SJCRH30 (cell line): Measurements from ENCODE around the gene RASGEF1C. TPM values are rescaled to one million over a fixed set of nuclear protein-coding genes. Genes with fewer than 3 reads are reported as not detected.

Source experiments
- DNase-seq, 2 experiments: peaks; one replicate each; pipeline ENCODE4 v3.0.0-alpha.2; 2015 to 2020
- H3K27ac ChIP-seq: fragments of 250-450 bp; sonication (Bioruptor Pico); 2 replicates; pipeline ENCODE4 v1.5.1; 2020; ENCODE audit warnings: mild to moderate bottlenecking, moderate library complexity
- H3K27me3 ChIP-seq: fragments of 250-450 bp; sonication (Bioruptor Pico); 2 replicates; pipeline ENCODE4 v1.5.1; 2020; ENCODE audit warnings: mild to moderate bottlenecking, moderate library complexity
- H3K36me3 ChIP-seq: fragments of 250-450 bp; sonication (Bioruptor Pico); 2 replicates; pipeline ENCODE4 v1.5.1; 2020; ENCODE audit warnings: mild to moderate bottlenecking, moderate library complexity
- H3K4me1 ChIP-seq: fragments of 250-450 bp; sonication (Bioruptor Pico); 2 replicates; pipeline ENCODE4 v1.5.1; 2020; ENCODE audit warnings: mild to moderate bottlenecking, moderate library complexity
- H3K4me3 ChIP-seq: fragments of 250-450 bp; sonication (Bioruptor Pico); 2 replicates; pipeline ENCODE4 v1.5.1; 2020; ENCODE audit warnings: mild to moderate bottlenecking, moderate library complexity
- H3K9me3 ChIP-seq: fragments of 250-450 bp; sonication (Bioruptor Pico); replicated peaks from 2 replicates; pipeline ENCODE4 v1.5.1; 2020; ENCODE audit warnings: mild to moderate bottlenecking, moderate library complexity
- total RNA-seq: library from RNA; depleted of rRNA; stranded (reverse); fragments of >200 nt; shearing (Covaris generic); gene quantifications from 2 replicates; pipeline ENCODE4 v1.2.3, GENCODE V29; 2014

Gene RASGEF1C
- total RNA-seq, 1 experiment from 2014 or later, result not detected

GRCh38 chr5:180142824-180143610 is 66.0 kb downstream of the RASGEF1C start:
- no peaks in the 10 kb centered on the region; the same call in 1 of the 2 replicates for H3K27me3 ChIP-seq

DNA sequence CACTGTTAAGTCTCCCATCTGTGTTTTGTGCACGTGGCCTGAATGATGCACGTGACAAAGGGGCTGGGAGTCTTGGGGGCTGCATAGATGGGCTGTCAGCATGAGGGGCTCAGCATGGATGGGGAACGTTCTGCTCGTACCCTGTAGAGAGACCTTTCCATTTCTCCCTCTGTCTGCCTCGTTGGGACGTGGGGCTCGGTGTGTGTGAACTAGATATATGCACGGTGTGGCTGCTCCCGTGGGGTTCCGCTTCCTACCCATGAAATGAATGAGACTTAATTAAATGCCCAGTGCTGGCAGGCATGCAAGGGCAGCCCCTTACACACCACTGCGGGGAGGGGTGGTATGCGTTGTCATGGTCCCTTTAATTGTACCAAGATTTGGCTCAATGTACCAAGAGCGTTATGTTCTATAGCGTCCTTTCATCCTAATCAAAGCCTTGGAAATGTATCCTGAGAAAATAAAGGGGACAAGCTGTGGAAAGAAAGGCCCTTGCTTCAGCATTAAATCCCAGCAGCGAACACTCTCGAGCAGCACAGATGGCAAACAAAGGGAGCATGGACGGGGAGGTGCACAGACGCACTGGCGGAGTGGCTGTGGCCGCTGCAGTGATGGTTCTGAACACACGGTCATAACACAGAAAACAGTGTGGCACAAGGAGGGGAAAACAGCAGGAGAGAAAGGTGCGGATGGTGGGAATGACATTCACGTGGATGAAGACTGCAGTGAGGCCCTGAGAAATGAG is 66.8 kb downstream of the RASGEF1C start:
- no peak for DNase-seq
- no peak overlapping the region for H3K27ac ChIP-seq
- H3K4me3 ChIP-seq, result no peak overlapping the region
- H3K36me3 ChIP-seq, result no peaks in the 10 kb centered on the region
- no peaks in the 10 kb centered on the region; the same call in 1 of the 2 replicates for H3K27me3 ChIP-seq
- H3K9me3 ChIP-seq, result no peaks in the 10 kb centered on the region; the same call in 1 of the 2 replicates
- no peaks in the 10 kb centered on the region for H3K4me1 ChIP-seq

More at GRCh38 chr5:180142824-180143610, 66.0 kb downstream of the RASGEF1C start:
- H3K27ac ChIP-seq, result no peak overlapping the region
- H3K4me1 ChIP-seq, result no peaks in the 10 kb centered on the region
- no peak overlapping the region for H3K4me3 ChIP-seq
- DNase-seq, result no peak
- H3K9me3 ChIP-seq, result no peaks in the 10 kb centered on the region; the same call in 1 of the 2 replicates
- H3K36me3 ChIP-seq, result no peaks in the 10 kb centered on the region

DNA sequence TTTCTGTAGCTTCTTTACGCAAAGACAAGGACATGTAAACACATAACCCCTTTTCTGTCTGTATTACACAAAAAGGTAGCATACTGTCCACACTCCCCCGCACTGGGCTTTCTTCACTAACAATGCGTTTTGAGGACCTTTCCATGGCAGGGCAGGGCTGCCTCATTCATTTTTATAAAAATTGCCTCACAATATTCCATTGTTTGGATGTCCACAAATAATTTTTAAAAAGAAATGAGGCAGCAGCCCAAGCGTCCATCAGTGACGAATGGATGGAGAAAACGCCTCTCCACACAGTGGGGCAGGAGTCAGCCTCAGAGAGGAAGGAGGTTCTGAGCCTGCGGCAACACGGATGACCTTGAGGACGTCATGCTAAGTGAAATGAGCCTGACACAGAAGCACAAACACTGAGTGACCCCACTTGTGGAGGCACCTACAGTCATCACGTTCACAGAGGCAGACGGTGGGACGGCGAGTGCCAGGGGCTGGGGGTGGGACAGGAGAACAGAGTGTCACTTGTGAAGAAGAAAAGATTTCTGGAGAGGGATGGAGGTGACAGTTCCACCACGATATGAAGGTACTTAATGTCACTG is 67.8 kb downstream of the RASGEF1C start:
- Histone ChIP-seq H3K27ac (no peak overlapping the region), H3K36me3 (no peaks in the 10 kb centered on the region), H3K27me3 (no peaks in the 10 kb centered on the region; the same call in 1 of the 2 replicates), H3K4me3 (no peak overlapping the region), H3K4me1 (no peaks in the 10 kb centered on the region), H3K9me3 (no peaks in the 10 kb centered on the region)
- no peak for DNase-seq

DNA sequence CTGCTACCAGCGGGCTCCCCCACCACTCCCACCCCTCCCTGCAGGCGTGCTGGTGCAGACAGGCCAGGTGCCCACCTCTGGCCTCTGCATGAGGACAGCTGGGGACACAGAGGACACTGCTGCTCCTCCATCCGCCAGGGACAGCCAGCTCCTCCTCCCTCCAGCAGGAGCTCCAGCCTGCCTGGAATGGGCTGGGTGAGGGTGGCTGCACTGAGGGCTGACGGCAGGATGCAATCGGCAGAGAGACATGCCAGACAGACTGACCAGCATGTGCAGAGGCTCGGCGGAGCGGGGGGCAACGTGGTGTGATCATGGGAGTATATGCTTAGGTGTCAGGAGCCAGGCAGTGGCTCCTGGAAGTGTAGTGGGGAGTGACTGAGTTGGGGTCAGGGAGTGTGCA is 68.4 kb downstream of the RASGEF1C start:
- H3K4me3 ChIP-seq, result no peak overlapping the region
- no peak for DNase-seq
- no peaks in the 10 kb centered on the region for H3K9me3 ChIP-seq

GRCh38 chr5:180140079-180140554 is 68.9 kb downstream of the RASGEF1C start:
- H3K27ac ChIP-seq, result no peak overlapping the region
- no peaks in the 10 kb centered on the region for H3K9me3 ChIP-seq
- no peaks in the 10 kb centered on the region; the same call in 1 of the 2 replicates for H3K27me3 ChIP-seq
- H3K4me1 ChIP-seq, result no peaks in the 10 kb centered on the region
- no peaks in the 10 kb centered on the region for H3K36me3 ChIP-seq
- DNase-seq, result no peak
- H3K4me3 ChIP-seq, result no peak overlapping the region

More for the DNA sequence above, 68.4 kb downstream of the RASGEF1C start:
- no peaks in the 10 kb centered on the region for H3K4me1 ChIP-seq
- no peaks in the 10 kb centered on the region; the same call in 1 of the 2 replicates for H3K27me3 ChIP-seq
- H3K36me3 ChIP-seq, result no peaks in the 10 kb centered on the region
- no peak overlapping the region for H3K27ac ChIP-seq

GRCh38 chr5:180139731-180140055 is 69.3 kb downstream of the RASGEF1C start:
- H3K36me3 ChIP-seq, result no peaks in the 10 kb centered on the region
- H3K9me3 ChIP-seq, result no peaks in the 10 kb centered on the region
- H3K4me3 ChIP-seq, result no peak overlapping the region
- no peaks in the 10 kb centered on the region; the same call in 1 of the 2 replicates for H3K27me3 ChIP-seq
- H3K27ac ChIP-seq, result no peak overlapping the region
- DNase-seq, result no peak
- H3K4me1 ChIP-seq, result no peaks in the 10 kb centered on the region

- Histone ChIP-seq H3K27me3 (no peaks in the 10 kb centered on the region; the same call in 1 of the 2 replicates), H3K4me1 (no peaks in the 10 kb centered on the region), H3K36me3 (no peaks in the 10 kb centered on the region), H3K27ac (no peak overlapping the region), H3K4me3 (no peak overlapping the region), H3K9me3 (no peaks in the 10 kb centered on the region)
- no peak for DNase-seq
Observed at GRCh38 chr5:180138976-180139730, 69.9 kb downstream of the RASGEF1C start.

DNA sequence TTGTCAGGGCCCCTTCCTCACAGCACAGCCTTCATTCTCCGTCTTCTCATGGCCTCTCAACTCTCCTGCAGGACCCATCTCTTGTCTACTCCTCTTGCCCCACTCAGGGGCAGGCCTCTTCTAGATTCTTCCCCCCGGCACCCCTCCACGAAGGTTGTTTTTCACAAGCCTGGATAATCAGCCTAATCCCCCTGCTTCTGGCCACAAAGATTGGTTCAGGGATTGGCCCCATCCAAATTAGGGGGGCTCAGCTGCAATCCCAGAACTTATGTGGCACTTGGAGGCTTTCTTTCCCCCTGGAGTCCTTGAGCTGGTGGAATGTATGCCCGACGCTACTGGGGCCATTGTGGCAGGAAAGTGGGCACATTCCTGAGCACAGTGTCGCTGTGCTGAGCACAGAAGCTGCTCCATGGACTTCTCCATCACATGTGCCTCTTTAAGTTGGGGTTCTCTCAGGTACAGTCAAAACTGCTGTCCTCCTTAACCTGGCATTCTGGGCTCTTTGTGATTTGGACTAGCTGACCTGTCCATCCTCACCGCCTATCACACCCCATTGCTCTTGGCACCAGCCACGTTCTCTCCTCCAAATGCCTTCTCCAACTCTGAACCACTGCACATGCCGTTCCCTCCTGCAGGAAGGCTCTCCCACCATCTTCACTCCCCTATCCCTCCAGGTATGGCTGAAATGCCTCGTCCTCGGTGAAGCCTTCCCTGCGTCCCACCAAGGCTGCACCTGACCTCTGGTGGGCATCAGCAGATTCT is 70.6 kb downstream of the RASGEF1C start:
- no peaks in the 10 kb centered on the region for H3K9me3 ChIP-seq
- no peaks in the 10 kb centered on the region for H3K36me3 ChIP-seq
- H3K4me3 ChIP-seq, result no peak overlapping the region
- peaks cover 3% of the 10 kb centered on the region; the same call in 1 of the 2 replicates for H3K27me3 ChIP-seq
- H3K4me1 ChIP-seq, result no peaks in the 10 kb centered on the region
- no peak overlapping the region for H3K27ac ChIP-seq
- DNase-seq, result no peak

DNA sequence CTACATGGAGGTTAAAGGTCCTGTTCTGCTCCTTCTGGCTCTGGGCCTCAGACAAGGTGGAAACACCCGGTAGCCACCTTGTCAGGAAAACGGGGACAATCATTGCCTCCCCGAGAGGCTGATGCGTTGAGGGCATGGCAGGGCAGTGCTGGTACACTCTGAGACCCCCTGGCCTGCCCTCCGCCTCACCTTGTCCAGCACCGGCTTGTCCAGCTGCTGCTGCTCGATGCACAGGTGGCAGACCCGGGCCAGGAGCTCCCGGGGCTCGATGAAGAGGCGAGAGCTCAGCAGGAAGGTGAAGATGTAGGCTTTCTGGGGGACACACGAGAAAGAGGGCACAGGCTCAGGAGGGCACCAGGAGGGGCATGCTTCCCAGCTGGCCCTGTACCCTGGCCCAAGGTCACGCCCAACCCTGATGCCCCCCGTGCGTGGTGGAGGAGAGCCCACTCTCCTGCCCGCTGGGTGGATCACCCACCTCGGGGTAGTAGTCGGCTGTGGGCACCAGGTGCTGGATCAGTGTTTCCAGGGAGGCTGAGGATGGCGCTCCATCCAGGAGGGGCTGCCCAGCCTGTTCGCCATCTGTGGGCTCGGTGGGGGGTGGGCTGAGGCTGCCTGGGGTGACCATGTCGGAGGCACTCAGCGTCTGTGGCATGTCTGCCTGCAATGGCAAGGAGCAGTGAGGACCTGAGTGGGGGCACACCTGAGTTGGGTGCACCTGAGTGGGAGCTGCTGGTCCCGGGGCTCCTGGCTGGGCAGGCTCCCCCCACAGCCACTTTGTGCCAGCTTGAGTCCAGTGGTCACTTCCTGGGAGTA is 71.4 kb downstream of the RASGEF1C start:
- Histone ChIP-seq H3K36me3 (no peaks in the 10 kb centered on the region), H3K27ac (no peak overlapping the region), H3K4me3 (no peak overlapping the region), H3K4me1 (no peaks in the 10 kb centered on the region), H3K27me3 (peaks cover 4% of the 10 kb centered on the region; the same call in 1 of the 2 replicates), H3K9me3 (no peaks in the 10 kb centered on the region)
- no peak for DNase-seq

GRCh38 chr5:180136630-180137381 is 72.2 kb downstream of the RASGEF1C start:
- peaks cover 12% of the 10 kb centered on the region for H3K27me3 ChIP-seq
- no peaks in the 10 kb centered on the region for H3K36me3 ChIP-seq
- H3K9me3 ChIP-seq, result no peaks in the 10 kb centered on the region
- no peak for DNase-seq
- H3K4me1 ChIP-seq, result no peaks in the 10 kb centered on the region
- no peak overlapping the region for H3K4me3 ChIP-seq
- H3K27ac ChIP-seq, result no peak overlapping the region

GRCh38 chr5:180135967-180136629 is 72.9 kb downstream of the RASGEF1C start:
- no peaks in the 10 kb centered on the region for H3K4me1 ChIP-seq
- peaks cover 15% of the 10 kb centered on the region for H3K27me3 ChIP-seq
- H3K9me3 ChIP-seq, result no peaks in the 10 kb centered on the region
- H3K27ac ChIP-seq, result no peak overlapping the region
- H3K36me3 ChIP-seq, result no peaks in the 10 kb centered on the region
- no peak overlapping the region for H3K4me3 ChIP-seq
- DNase-seq, result no peak
